HepG2 (cell line): ENCODE results near the gene CDK2AP2. TPM values are rescaled to one million over a fixed set of nuclear protein-coding genes. Genes with fewer than 3 reads are reported as not detected.

ENCODE experiments used
- ATAC-seq: fragments of 200-7000 bp; cut with Tn5 transposase; 3 replicates; pipeline ENCODE4 v1.9.1; 2020; ENCODE audit warnings: mild to moderate bottlenecking, moderate library complexity
- BruUV-seq: library from RNA; stranded (reverse); fragments of 400-500 nt; replicated peaks from 2 replicates; lab custom pipeline; 2021; lab: Mats Ljungman, UMichigan
- CTCF ChIA-PET: fragments of 300-600 bp; formaldehyde crosslinking; extraction: SDS; loops from one replicate; lab custom pipeline; 2021; ENCODE audit warnings: low total read pairs, inconsistent platforms, low intra/inter-chr PET ratio; lab: Yijun Ruan, JAX
- POLR2A ChIA-PET: fragments of 350-600 bp; sonication (Branson Sonifier 250); formaldehyde crosslinking; loops from one replicate; lab custom pipeline; 2020; ENCODE audit warnings: antibody characterized with exemption, inconsistent platforms; lab: Yijun Ruan, JAX
- DNase-seq: peaks from one replicate; pipeline ENCODE4 v3.0.0-alpha.2; 2015; ENCODE audit warnings: low spot score
- FAIRE-seq: peaks from 3 replicates; lab custom pipeline; 2011; peaks lifted over from hg19 to GRCh38; lab: Jason Lieb, UNC
- H2AFZ ChIP-seq: one replicate; pipeline ENCODE4 v1.6.1; 2011; ENCODE audit warnings: low read length, inconsistent platforms
- H3K27ac ChIP-seq: fragments of 300-600 bp; 3 replicates; pipeline ENCODE4 v1.8.0; 2011; ENCODE audit warnings: mixed run types, mild to moderate bottlenecking, mixed read lengths, low read length, inconsistent platforms; ENCODE audit not compliant: insufficient read depth; ENCODE audit errors: extremely low read length
- H3K27me3 ChIP-seq, 2 experiments: fragments of 200-600 bp in 1 of 2; 2 replicates in 1 of 2; 3 replicates in 1 of 2; pipeline versions ENCODE4 v1.6.0 to v1.8.0; 2011; ENCODE audit warnings: low read length in 2 of 2, mild to moderate bottlenecking in 2 of 2, moderate library complexity in 2 of 2, inconsistent platforms in 1 of 2; ENCODE audit not compliant: insufficient read depth in 2 of 2, control insufficient read depth in 1 of 2
- H3K36me3 ChIP-seq, 2 experiments: fragments of 200-600 bp in 1 of 2; replicated peaks in 1 of 2; 2 replicates in 1 of 2; 3 replicates in 1 of 2; pipeline versions ENCODE4 v1.5.1 to v1.8.0; 2011; ENCODE audit warnings: low read length in 2 of 2, inconsistent platforms in 1 of 2; ENCODE audit not compliant: insufficient read depth in 2 of 2, control insufficient read depth in 1 of 2
- H3K4me1 ChIP-seq: 2 replicates; pipeline ENCODE4 v1.5.1; 2012; ENCODE audit warnings: low read length, inconsistent platforms; ENCODE audit not compliant: insufficient read depth
- H3K4me2 ChIP-seq: 2 replicates; pipeline ENCODE4 v1.6.0; 2011; ENCODE audit warnings: low read depth, low read length, inconsistent platforms
- H3K4me3 ChIP-seq, 3 experiments: fragments of 200-600 bp in 1 of 3; sonication (generic), shearing (Covaris generic) in 1 of 3; replicated peaks in 1 of 3; 2 replicates each; pipeline ENCODE4 v1.5.1; 2011 to 2016; ENCODE audit warnings: low read length in 3 of 3, inconsistent platforms in 2 of 3, low read depth in 2 of 3, mild to moderate bottlenecking in 2 of 3, control low read depth in 1 of 3, mixed read lengths in 1 of 3; ENCODE audit not compliant: insufficient read depth in 1 of 3
- H3K79me2 ChIP-seq: one replicate; pipeline ENCODE4 v1.6.1; 2011; ENCODE audit warnings: low read length, inconsistent platforms; ENCODE audit not compliant: insufficient read depth
- H3K9ac ChIP-seq: 2 replicates; pipeline ENCODE4 v1.6.0; 2011; ENCODE audit warnings: mild to moderate bottlenecking, low read depth, low read length, inconsistent platforms; ENCODE audit not compliant: insufficient read depth
- H3K9me3 ChIP-seq: 2 replicates; pipeline ENCODE4 v1.5.1; 2012; ENCODE audit warnings: mild to moderate bottlenecking, low read length
- H4K20me1 ChIP-seq: 2 replicates; pipeline ENCODE4 v1.6.0; 2011; ENCODE audit warnings: inconsistent platforms, mild to moderate bottlenecking, low read length, moderate library complexity; ENCODE audit not compliant: insufficient read depth
- ATF1 ChIP-seq: IDR thresholded peaks from 2 replicates; pipeline ENCODE4 v1.6.1; 2016; ENCODE audit warnings: mild to moderate bottlenecking, control low read depth
- CC2D1A ChIP-seq: sonication (generic); formaldehyde crosslinking; IDR thresholded peaks from 2 replicates; pipeline ENCODE4 v1.8.1; 2023; ENCODE audit warnings: mild to moderate bottlenecking, missing genetic modification reagents
- EED ChIP-seq: sonication (generic); formaldehyde crosslinking; IDR thresholded peaks from 2 replicates; pipeline ENCODE4 v1.5.0; 2020; ENCODE audit warnings: mild to moderate bottlenecking, missing genetic modification reagents
- IKZF4 ChIP-seq: sonication (generic); formaldehyde crosslinking; IDR thresholded peaks from 2 replicates; pipeline ENCODE4 v1.5.1; 2020; ENCODE audit warnings: borderline replicate concordance, mild to moderate bottlenecking, low read depth, missing genetic modification reagents; ENCODE audit errors: not compliant biosample characterization
- ISX ChIP-seq: sonication (generic); formaldehyde crosslinking; conservative IDR thresholded peaks from 2 replicates; pipeline ENCODE4 v1.5.0; 2020; ENCODE audit warnings: missing genetic modification reagents
- RFXANK ChIP-seq: IDR thresholded peaks from 2 replicates; pipeline ENCODE4 v1.6.1; 2016
- TARDBP ChIP-seq: sonication (generic); formaldehyde crosslinking; IDR thresholded peaks from 2 replicates; pipeline ENCODE4 v1.8.0; 2022; ENCODE audit warnings: mild to moderate bottlenecking, missing genetic modification reagents
- TCF7 ChIP-seq: sonication (generic); IDR thresholded peaks from 2 replicates; pipeline ENCODE4 v1.6.1; 2016; ENCODE audit warnings: antibody characterized with exemption, low read depth
- ZBTB7B ChIP-seq: sonication (generic); formaldehyde crosslinking; IDR thresholded peaks from 2 replicates; pipeline ENCODE4 v1.4.0; 2020; ENCODE audit warnings: missing genetic modification reagents
- ZNF124 ChIP-seq: sonication (generic); formaldehyde crosslinking; IDR thresholded peaks from 2 replicates; pipeline ENCODE4 v1.4.0; 2020; ENCODE audit warnings: missing genetic modification reagents
- ZNF282 ChIP-seq: fragments of 450-650 bp; IDR thresholded peaks from 2 replicates; pipeline ENCODE4 v1.6.1; 2018; ENCODE audit not compliant: partially characterized antibody
- ZNF547 ChIP-seq: sonication (generic); formaldehyde crosslinking; IDR thresholded peaks from 2 replicates; pipeline ENCODE4 v1.5.1; 2020; ENCODE audit warnings: mild to moderate bottlenecking, missing genetic modification reagents
- whole genome bisulfite sequencing: methylation state at CpG from one replicate; pipeline ENCODE4 v1.1.6; 2017; ENCODE audit warnings: low lambda C conversion rate; 5-methylcytosine and 5-hydroxymethylcytosine counted together
- in situ Hi-C: cut with HindIII; loops from 2 replicates; pipeline ENCODE4 v1.10.0; 2017; ENCODE audit warnings: low pct_unique_long_range_greater_than_20kb; ENCODE audit not compliant: extremely low pct_ligation_motif_present
- intact Hi-C: fragments of 100-400 bp; cut with micrococcal nuclease; formaldehyde crosslinking; loops from one replicate; pipeline ENCODE4 v1.10.0; 2022; ENCODE audit not compliant: unreplicated experiment
- polyA plus RNA-seq, 8 experiments: library from polyadenylated mRNA; depleted of rRNA in 3 of 8; stranded (reverse) in 7 of 8; unstranded in 1 of 8; fragments of >200 nt; fragmentation: Illumina TruSeq in 4 of 8; extraction: Trizol in 4 of 8; gene quantifications; 2 replicates each; pipeline versions ENCODE4 v1.2.1 to v1.2.3, GENCODE V29; 2011 to 2016; ENCODE audit warnings: low read depth in 4 of 8, missing spikeins in 1 of 8, mixed read lengths in 1 of 8; ENCODE audit not compliant: insufficient read depth in 1 of 8
- total RNA-seq, 5 experiments: library from RNA; depleted of rRNA; stranded (reverse); fragments of >200 nt; fragmentation: Illumina TruSeq; extraction: Trizol; gene quantifications; 2 replicates each; pipeline ENCODE4 v1.2.3, GENCODE V29; 2016; ENCODE audit warnings: low read depth in 1 of 5
- TF ChIP-seq, protein P1 (sequence below): IDR thresholded peaks from 2 replicates; pipeline ENCODE4 v1.6.1; 2016; ENCODE audit warnings: control low read depth
- TF ChIP-seq, protein P2 (sequence below): sonication (generic); formaldehyde crosslinking; IDR thresholded peaks from one replicate; pipeline ENCODE4 v1.5.1; 2020; ENCODE audit warnings: mild to moderate bottlenecking, missing genetic modification reagents; ENCODE audit errors: not compliant biosample characterization

Gene CDK2AP2
- total and polyA plus RNA-seq, 2 of the 13 experiments (the other 11 are each of a cell fraction or from before 2014, with no cell fraction given) = 15.0 to 23.2 TPM

DNA sequence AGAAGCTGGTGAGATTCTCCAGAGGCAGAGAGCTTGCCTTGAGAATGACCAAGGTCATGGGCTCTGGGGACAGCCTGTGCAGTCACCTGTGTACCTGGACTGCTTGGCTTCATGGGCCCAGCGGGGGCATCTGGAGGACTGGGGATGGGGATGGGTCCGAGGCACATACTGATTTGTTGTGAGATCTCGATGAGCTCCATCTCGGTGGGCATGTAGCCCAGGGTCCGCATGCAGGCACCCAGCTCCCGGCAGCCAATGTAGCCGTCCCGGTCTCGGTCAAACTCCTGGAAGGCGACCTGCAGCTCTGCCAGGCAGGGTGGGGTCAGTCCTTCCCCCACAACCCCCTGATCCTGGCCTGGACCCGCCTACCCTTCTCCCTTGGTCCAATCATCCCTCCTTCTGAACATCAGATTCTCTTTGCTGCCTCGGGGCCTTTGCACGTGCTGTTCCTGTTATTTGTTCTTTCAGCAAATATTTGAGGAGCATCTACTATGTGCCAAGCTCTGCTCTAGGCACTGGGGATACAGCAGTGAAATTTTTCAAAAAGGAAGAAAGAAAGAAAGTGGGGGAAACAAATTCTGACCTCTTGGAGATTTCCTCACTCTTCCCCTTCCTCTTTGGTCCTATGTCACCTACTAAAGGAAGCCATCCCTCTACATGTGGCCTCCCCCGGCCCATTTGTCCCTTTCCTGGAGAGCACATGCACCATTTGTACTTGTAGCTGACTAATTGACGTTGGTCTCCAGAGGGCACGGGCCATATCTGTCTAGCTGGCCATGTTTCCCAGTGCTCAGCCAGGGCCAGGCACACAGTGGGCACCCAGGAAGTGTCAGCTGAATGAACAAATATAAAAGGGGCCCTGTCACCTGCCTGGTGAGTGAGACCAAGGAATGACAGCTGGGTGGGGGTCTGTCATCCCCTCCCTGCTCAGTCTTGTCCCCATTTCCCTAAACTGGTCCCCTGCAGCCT is 13.2 kb upstream of the CDK2AP2 start (continued):
- no peak for TF ChIP-seq ZNF282

DNA sequence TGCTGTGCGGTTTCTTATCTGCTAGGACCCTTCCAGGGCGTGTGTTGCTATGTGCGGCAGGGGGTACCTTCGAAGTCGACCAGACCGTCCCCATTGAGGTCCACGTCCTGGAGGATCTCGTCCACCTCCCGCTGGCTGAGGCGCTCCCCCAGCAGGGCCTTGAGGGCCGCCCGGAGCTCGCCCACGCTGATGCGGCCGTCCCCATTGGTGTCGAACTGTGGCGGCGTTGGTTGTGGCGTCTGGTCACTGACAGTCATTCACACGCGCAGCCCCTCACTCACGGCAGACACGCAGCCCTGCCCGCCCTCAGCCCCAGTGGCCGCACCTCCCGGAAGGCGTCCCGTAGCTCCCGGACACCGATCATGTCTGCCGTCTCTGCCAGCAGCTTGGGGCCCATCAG is 11.8 kb upstream of the CDK2AP2 start:
- no TSS peak for BruUV-seq
- ATAC-seq = no peak
- TF ChIP-seq ZNF124 (CRISPR knock-in tag) = no peak
- TF ChIP-seq ATF1 (CRISPR knock-in tag) = no peak
- TF ChIP-seq TCF7 = no peak
- TF ChIP-seq, protein P1, sequence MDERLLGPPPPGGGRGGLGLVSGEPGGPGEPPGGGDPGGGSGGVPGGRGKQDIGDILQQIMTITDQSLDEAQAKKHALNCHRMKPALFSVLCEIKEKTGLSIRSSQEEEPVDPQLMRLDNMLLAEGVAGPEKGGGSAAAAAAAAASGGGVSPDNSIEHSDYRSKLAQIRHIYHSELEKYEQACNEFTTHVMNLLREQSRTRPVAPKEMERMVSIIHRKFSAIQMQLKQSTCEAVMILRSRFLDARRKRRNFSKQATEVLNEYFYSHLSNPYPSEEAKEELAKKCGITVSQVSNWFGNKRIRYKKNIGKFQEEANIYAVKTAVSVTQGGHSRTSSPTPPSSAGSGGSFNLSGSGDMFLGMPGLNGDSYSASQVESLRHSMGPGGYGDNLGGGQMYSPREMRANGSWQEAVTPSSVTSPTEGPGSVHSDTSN = no peak
- no peak for TF ChIP-seq EED (CRISPR knock-in tag)
- TF ChIP-seq, protein P2, sequence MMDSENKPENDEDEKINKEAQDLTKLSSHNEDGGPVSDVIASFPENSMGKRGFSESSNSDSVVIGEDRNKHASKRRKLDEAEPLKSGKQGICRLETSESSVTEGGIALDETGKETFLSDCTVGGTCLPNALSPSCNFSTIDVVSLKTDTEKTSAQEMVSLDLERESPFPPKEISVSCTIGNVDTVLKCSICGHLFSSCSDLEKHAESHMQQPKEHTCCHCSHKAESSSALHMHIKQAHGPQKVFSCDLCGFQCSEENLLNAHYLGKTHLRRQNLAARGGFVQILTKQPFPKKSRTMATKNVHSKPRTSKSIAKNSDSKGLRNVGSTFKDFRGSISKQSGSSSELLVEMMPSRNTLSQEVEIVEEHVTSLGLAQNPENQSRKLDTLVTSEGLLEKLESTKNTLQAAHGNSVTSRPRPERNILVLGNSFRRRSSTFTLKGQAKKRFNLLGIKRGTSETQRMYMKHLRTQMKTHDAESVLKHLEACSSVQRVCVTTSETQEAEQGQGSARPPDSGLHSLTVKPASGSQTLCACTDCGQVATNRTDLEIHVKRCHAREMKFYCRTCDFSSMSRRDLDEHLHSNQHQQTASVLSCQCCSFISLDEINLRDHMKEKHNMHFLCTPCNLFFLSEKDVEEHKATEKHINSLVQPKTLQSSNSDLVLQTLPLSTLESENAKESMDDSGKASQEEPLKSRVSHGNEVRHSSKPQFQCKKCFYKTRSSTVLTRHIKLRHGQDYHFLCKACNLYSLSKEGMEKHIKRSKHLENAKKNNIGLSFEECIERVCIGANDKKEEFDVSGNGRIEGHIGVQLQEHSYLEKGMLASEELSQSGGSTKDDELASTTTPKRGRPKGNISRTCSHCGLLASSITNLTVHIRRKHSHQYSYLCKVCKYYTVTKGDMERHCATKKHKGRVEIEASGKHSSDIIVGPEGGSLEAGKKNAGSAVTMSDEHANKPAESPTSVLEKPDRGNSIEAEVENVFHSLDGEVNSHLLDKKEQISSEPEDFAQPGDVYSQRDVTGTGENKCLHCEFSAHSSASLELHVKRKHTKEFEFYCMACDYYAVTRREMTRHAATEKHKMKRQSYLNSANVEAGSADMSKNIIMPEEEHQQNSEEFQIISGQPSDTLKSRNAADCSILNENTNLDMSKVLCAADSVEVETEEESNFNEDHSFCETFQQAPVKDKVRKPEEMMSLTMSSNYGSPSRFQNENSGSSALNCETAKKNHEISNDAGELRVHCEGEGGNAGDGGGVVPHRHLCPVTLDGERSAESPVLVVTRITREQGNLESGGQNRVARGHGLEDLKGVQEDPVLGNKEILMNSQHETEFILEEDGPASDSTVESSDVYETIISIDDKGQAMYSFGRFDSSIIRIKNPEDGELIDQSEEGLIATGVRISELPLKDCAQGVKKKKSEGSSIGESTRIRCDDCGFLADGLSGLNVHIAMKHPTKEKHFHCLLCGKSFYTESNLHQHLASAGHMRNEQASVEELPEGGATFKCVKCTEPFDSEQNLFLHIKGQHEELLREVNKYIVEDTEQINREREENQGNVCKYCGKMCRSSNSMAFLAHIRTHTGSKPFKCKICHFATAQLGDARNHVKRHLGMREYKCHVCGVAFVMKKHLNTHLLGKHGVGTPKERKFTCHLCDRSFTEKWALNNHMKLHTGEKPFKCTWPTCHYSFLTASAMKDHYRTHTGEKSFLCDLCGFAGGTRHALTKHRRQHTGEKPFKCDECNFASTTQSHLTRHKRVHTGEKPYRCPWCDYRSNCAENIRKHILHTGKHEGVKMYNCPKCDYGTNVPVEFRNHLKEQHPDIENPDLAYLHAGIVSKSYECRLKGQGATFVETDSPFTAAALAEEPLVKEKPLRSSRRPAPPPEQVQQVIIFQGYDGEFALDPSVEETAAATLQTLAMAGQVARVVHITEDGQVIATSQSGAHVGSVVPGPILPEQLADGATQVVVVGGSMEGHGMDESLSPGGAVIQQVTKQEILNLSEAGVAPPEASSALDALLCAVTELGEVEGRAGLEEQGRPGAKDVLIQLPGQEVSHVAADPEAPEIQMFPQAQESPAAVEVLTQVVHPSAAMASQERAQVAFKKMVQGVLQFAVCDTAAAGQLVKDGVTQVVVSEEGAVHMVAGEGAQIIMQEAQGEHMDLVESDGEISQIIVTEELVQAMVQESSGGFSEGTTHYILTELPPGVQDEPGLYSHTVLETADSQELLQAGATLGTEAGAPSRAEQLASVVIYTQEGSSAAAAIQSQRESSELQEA (CRISPR knock-in tag) = no peak
- TF ChIP-seq RFXANK = no peak
- no peak for TF ChIP-seq IKZF4 (CRISPR knock-in tag)
- TF ChIP-seq ISX (CRISPR knock-in tag) = no peak
- no peak for TF ChIP-seq TARDBP
- no peak for TF ChIP-seq ZBTB7B
- no peak for TF ChIP-seq CC2D1A
- TF ChIP-seq ZNF547 (CRISPR knock-in tag) = no peak

More for the DNA sequence above, 11.8 kb upstream of the CDK2AP2 start:
- 69% methylated on average over 17 of the region's 32 CpGs for WGBS
- DNase-seq = no peak
- Histone ChIP-seq H3K27ac (no peak overlapping the region), H3K4me1 (no peaks in the 10 kb centered on the region), H3K9ac (no peak overlapping the region), H4K20me1 (no peaks in the 10 kb centered on the region), H3K4me3 (no peak overlapping the region), H3K79me2 (no peaks in the 10 kb centered on the region), H3K4me2 (no peak overlapping the region), H3K27me3 (peaks cover 7 to 20% of the 10 kb centered on the region in 2 experiments; a peak in 4 of 5 replicates), H3K9me3 (no peaks in the 10 kb centered on the region), H2AFZ (no peak overlapping the region), H3K36me3 (no peaks in the 10 kb centered on the region)
- FAIRE-seq = no peak
- in situ Hi-C loops (no loop called here), intact Hi-C loops (loop anchor here (10.0 kb wide), 1 partner anchor 555 kb away; no protein-coding TSS in a partner anchor)
- CTCF ChIA-PET = no interaction called here
- POLR2A ChIA-PET = no interaction called here
